ENCODE results near the gene ZNF581. TPM values are rescaled to one million over a fixed set of nuclear protein-coding genes. Genes with fewer than 3 reads are reported as not detected.

The ZNF581 gene
- total RNA-seq, 1 experiment from 2014 or later = 39.0 TPM

- DNase-seq (ENCODE audit: low read depth, low spot score) = no peak
- ChIA-PET POLR2A (no interaction called here), CTCF (no interaction called here)
- in situ Hi-C loops (cut with HindIII; ENCODE audit: low pct_unique_long_range_greater_than_20kb, low sequenced_read_pairs) (no loop called here), intact Hi-C loops (cut with micrococcal nuclease; ENCODE audit: unreplicated experiment) (no loop called here)
- Histone ChIP-seq H3K4me1 (ENCODE audit: control insufficient read depth, insufficient read depth, low read length) (peaks cover 46% of the 10 kb centered on the region), H3K4me3 (ENCODE audit: low read depth in 2 of 2, low read length in 2 of 2) (no peak overlapping the region), H3K36me3 (ENCODE audit: control insufficient read depth, insufficient read depth, low read length) (peaks cover 46% of the 10 kb centered on the region), H3K9me3 (ENCODE audit: control insufficient read depth, insufficient read depth, low read depth, low read length) (no peaks in the 10 kb centered on the region), H3K27me3 (ENCODE audit: control insufficient read depth, insufficient read depth, low read length) (no peaks in the 10 kb centered on the region), H3K27ac (ENCODE audit: low read length) (peak overlapping the region; percentile 66; the same call in 1 of the 2 replicates)
- BruUV-seq (replicated peaks) = no TSS peak
- TF ChIP-seq CTCF (IDR thresholded peaks at IDR 0.05) (no peak), REST (IDR thresholded peaks at IDR 0.05; ENCODE audit: insufficient read depth in 1 of 2, low read depth in 2 of 2, low read length in 1 of 2) (no peak), TCF7L2 (IDR thresholded peaks at IDR 0.05; ENCODE audit: low read depth, low read length) (no peak), POLR2AphosphoS5 (IDR thresholded peaks at IDR 0.05; ENCODE audit: low read depth, low read length) (no peak), SIN3A (IDR thresholded peaks at IDR 0.05; ENCODE audit: borderline replicate concordance, insufficient read depth, low read depth, low read length) (no peak)
- no peak for ATAC-seq
Measured at GRCh38 chr19:55663846-55664536, 20.5 kb downstream of the ZNF581 start.

GRCh38 chr19:55666343-55667005 is 23.0 kb downstream of the ZNF581 start:
- H3K4me3 ChIP-seq (ENCODE audit: low read depth in 2 of 2, low read length in 2 of 2) = no peak overlapping the region
- TF ChIP-seq SIN3A (IDR thresholded peaks at IDR 0.05; ENCODE audit: borderline replicate concordance, insufficient read depth, low read depth, low read length) = no peak
- no peak for TF ChIP-seq CTCF (IDR thresholded peaks at IDR 0.05)
- no peak for TF ChIP-seq REST (IDR thresholded peaks at IDR 0.05; ENCODE audit: insufficient read depth in 1 of 2, low read depth in 2 of 2, low read length in 1 of 2)
- no peak; the same call in 1 of the 2 replicates for TF ChIP-seq POLR2AphosphoS5 (IDR thresholded peaks at IDR 0.05; ENCODE audit: low read depth, low read length)
- no peak for TF ChIP-seq TCF7L2 (IDR thresholded peaks at IDR 0.05; ENCODE audit: low read depth, low read length)
- CTCF ChIA-PET = no interaction called here
- TSS peak; percentile 4 for BruUV-seq (replicated peaks)
- no peaks in the 10 kb centered on the region for H3K27me3 ChIP-seq (ENCODE audit: control insufficient read depth, insufficient read depth, low read length)
- ATAC-seq (no peak), DNase-seq (ENCODE audit: low read depth, low spot score) (no peak)
- H3K36me3 ChIP-seq (ENCODE audit: control insufficient read depth, insufficient read depth, low read length) = peaks cover 43% of the 10 kb centered on the region
- H3K27ac ChIP-seq (ENCODE audit: low read length) = peak overlapping the region; percentile 55
- POLR2A ChIA-PET = no interaction called here
- in situ Hi-C loops (cut with HindIII; ENCODE audit: low pct_unique_long_range_greater_than_20kb, low sequenced_read_pairs) = no loop called here
- intact Hi-C loops (cut with micrococcal nuclease; ENCODE audit: unreplicated experiment) = no loop called here
- H3K4me1 ChIP-seq (ENCODE audit: control insufficient read depth, insufficient read depth, low read length) = peaks cover 55% of the 10 kb centered on the region
- no peaks in the 10 kb centered on the region for H3K9me3 ChIP-seq (ENCODE audit: control insufficient read depth, insufficient read depth, low read depth, low read length)
